Activated CD8-positive, alpha-beta memory T cell treated with anti-CD3 and anti-CD28 coated beads, Interleukin-2, amount 10 ng/mL, durations not matched to agents 7 days and 5 days (primary cell): ENCODE results near the gene RNF125. TPM values are rescaled to one million over a fixed set of nuclear protein-coding genes. Genes with fewer than 3 reads are reported as not detected.
A peak's percentile ranks its signal among the peaks of the same experiment; 100 is the strongest.
"Not testable (repeated sequence)": the region's sequence is repeated elsewhere in the genome, so short reads cannot be mapped to it uniquely, and the experiment has no call there.

Source experiments
- ATAC-seq: fragments of 150-1000 bp; cut with Tn5 transposase; one replicate; pipeline ENCODE4 v1.10.0; 2021; ENCODE audit warnings: moderate library complexity
- CTCF ChIA-PET: fragments of 350-600 bp; sonication (Branson Sonifier 250); formaldehyde crosslinking; loops from one replicate; lab custom pipeline; 2021; ENCODE audit warnings: antibody characterized with exemption; lab: Charles Lee
- DNase-seq: peaks from one replicate; pipeline ENCODE4 v3.0.0-alpha.2; 2020
- H3K27ac Mint-ChIP-seq: one replicate; pipeline ENCODE4 v1.8.0; 2021; ENCODE audit warnings: mild to moderate bottlenecking, mixed read lengths
- H3K27me3 Mint-ChIP-seq: one replicate; pipeline ENCODE4 v1.8.0; 2021; ENCODE audit warnings: mixed read lengths
- H3K36me3 Mint-ChIP-seq: one replicate; pipeline ENCODE4 v1.8.0; 2021; ENCODE audit warnings: mild to moderate bottlenecking, mixed read lengths
- H3K4me1 Mint-ChIP-seq: one replicate; pipeline ENCODE4 v1.8.0; 2021; ENCODE audit warnings: mixed read lengths
- H3K4me3 Mint-ChIP-seq: one replicate; pipeline ENCODE4 v1.8.0; 2021; ENCODE audit warnings: mild to moderate bottlenecking, moderate library complexity, mixed read lengths
- H3K9me3 Mint-ChIP-seq: one replicate; pipeline ENCODE4 v1.8.0; 2022; ENCODE audit warnings: low read depth, mixed read lengths
- total RNA-seq, 2 experiments: library from RNA; stranded (reverse); gene quantifications; one replicate each; pipeline ENCODE4 v1.2.3, GENCODE V29; 2021

The RNF125 gene
- total RNA-seq, 2 experiments from 2014 or later = 26.1 to 31.9 TPM

DNA sequence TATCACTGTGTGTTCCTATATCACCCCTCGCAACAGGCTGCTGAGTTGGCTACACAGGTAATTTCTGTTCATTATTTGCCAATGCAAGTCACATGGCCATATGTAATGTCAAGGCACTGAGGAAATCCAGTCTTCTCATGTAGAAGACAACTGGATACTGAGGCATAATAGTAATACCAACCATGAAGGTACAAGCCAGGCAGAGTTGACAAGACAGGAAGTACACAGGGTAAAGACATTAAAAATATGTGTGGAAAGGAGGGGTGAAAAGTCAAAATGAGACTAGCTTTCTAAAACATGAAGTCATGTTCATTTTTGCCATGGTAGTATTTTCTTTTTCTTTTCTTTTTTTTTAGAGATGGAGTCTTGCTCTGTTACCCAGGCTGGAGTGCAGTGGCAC, 55.6 kb downstream of the RNF125 start:
- ATAC-seq (peak; percentile 69), DNase-seq (no peak)
- no peaks in the 10 kb centered on the region for H3K27me3 Mint-ChIP-seq
- H3K27ac Mint-ChIP-seq = peak overlapping the region; percentile 26
- CTCF ChIA-PET = interaction anchor here (0.9 to 3.5 kb wide), 6 partner anchors 14 to 55 kb away, joined by 3 to 42 read pairs (median 4); partner anchors contain the start of gene RNF125
- peaks cover 31% of the 10 kb centered on the region for H3K36me3 Mint-ChIP-seq
- peaks cover 26% of the 10 kb centered on the region for H3K4me1 Mint-ChIP-seq
- H3K9me3 Mint-ChIP-seq = no peaks in the 10 kb centered on the region
- H3K4me3 Mint-ChIP-seq = no peak overlapping the region

DNA sequence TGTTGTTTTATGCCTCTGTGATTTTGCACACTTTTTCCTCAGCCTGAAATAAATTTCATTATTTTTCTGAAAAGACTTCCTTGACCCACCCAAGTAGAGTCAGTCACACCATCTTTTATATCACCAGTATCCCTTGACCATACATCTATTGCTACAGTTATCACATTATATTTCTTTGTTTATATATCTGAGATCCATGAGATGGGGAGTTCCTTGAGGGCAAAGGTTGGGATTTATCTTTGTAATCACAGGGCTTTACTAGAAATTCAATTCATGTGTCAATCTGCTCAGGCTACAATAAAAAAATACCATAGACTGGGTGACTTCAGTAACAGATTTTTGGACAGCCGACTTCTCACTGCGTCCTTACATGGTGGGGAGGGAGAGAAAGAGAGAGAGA, 60.2 kb downstream of the RNF125 start:
- peaks cover 28% of the 10 kb centered on the region for H3K36me3 Mint-ChIP-seq
- CTCF ChIA-PET = interaction anchor here (0.6 kb wide), 1 partner anchor 10 kb away, joined by 4 read pairs; no protein-coding TSS in a partner anchor
- DNase-seq (no peak), ATAC-seq (no peak)
- H3K27ac Mint-ChIP-seq = no peak overlapping the region
- H3K4me1 Mint-ChIP-seq = peaks cover 24% of the 10 kb centered on the region
- H3K27me3 Mint-ChIP-seq = no peaks in the 10 kb centered on the region
- H3K9me3 Mint-ChIP-seq = no peaks in the 10 kb centered on the region
- no peak overlapping the region for H3K4me3 Mint-ChIP-seq

DNA sequence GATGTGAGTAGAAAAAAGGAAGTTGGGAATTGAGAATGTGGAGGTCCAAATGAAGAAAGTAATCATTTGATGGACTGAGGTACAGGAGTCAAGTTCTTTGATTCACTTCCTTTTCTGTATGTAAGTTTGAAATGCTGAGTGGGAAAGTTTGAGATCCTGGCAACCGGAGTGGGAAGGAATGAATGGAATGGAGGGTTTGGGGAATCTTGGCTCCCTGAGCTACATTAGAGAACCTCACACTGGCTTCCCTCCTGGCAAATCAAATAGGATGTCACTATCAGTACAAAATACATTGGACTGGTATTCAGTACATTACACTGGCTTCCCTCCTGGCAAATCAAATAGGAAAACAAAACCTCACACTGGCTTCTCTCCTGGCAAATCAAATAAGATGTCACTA, 63.3 kb downstream of the RNF125 start:
- CTCF ChIA-PET = interaction anchor here (1.2 kb wide), 1 partner anchor 33 kb away, joined by 3 read pairs; no protein-coding TSS in a partner anchor
- no peaks in the 10 kb centered on the region for H3K9me3 Mint-ChIP-seq
- no peak for DNase-seq
- peaks cover 3% of the 10 kb centered on the region for H3K27me3 Mint-ChIP-seq
- peaks cover 29% of the 10 kb centered on the region for H3K4me1 Mint-ChIP-seq
- H3K27ac Mint-ChIP-seq = no peak overlapping the region
- no peak for ATAC-seq
- no peak overlapping the region for H3K4me3 Mint-ChIP-seq
- peaks cover 13% of the 10 kb centered on the region for H3K36me3 Mint-ChIP-seq

DNA sequence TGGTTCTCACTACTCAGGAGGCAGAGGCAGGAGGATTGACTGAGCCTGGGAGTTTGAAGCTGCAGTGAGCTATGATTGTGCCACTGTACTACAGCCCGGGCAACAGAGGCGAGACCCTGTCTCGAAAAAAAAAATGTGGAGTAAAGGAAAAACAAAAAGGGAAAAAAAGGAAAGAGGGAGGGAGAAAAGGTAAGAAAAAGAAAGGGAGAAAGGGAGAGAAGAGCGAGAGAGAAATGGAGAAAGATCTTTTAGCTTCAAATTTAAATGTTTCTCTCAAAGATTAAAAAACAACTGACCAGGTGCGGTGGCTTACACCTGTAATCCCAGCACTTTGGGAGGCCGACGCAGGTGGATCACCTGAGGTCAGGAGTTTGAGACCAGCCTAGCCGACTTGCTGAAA, 65.2 kb downstream of the RNF125 start:
- ATAC-seq (no peak), DNase-seq (no peak)
- Mint-ChIP-seq H3K27me3 (peaks cover 3% of the 10 kb centered on the region), H3K4me3 (no peak overlapping the region), H3K36me3 (peaks cover 12% of the 10 kb centered on the region), H3K4me1 (peaks cover 36% of the 10 kb centered on the region), H3K27ac (no peak overlapping the region), H3K9me3 (no peaks in the 10 kb centered on the region)
- CTCF ChIA-PET = interaction anchor here (1.2 to 3.5 kb wide), 3 partner anchors 12 to 140 kb away, joined by 3 to 24 read pairs (median 5); partner anchors contain the start of gene TRAPPC8

DNA sequence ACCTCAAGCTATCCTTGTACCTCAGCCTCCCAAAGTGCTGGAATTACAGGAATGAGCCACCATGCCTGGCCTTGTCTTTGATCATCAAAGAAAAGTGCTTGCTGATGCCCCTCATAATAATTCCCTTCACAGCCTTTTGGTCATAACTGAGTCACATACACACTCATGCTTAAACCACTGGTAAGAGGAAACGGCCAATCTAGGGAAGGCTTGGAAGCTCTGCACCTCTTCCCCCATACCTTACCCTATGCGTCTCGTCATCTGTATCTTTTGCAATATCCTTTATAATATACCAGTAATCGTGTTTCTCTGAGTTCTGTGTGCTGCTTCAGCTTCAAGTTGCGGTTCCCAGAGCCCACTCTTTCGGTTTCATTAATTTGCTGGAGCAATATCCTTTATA, 68.3 kb downstream of the RNF125 start:
- Mint-ChIP-seq H3K4me3 (no peak overlapping the region), H3K4me1 (peaks cover 39% of the 10 kb centered on the region), H3K9me3 (no peaks in the 10 kb centered on the region), H3K27me3 (peaks cover 3% of the 10 kb centered on the region), H3K27ac (no peak overlapping the region), H3K36me3 (peaks cover 5% of the 10 kb centered on the region)
- no peak for ATAC-seq
- no peak for DNase-seq
- CTCF ChIA-PET = interaction anchor here (2.6 to 3.5 kb wide), 3 partner anchors 15 to 144 kb away, joined by 7 to 24 read pairs (median 21); partner anchors contain the start of genes RNF125 and TRAPPC8

DNA sequence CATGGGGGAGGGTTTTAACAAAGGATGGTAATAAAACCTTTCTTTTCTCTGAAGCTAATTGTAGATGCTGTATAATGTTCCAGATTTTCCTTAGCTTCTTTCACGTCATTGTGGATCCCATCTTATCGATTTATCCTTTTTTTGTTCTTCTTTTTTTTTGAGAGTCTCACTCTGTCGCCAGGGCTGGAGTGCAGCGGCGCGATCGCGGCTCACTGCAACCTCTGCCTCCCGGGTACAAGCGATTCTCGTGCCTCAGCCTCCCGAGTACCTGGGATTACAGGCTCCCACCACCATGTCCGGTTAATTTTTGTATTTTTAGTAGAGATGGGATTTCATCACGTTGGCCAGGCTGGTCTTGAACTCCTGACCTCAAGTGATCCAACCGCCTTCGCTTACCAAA, 72.2 kb downstream of the RNF125 start:
- ATAC-seq, DNase-seq, H3K27me3 Mint-ChIP-seq, H3K9me3 Mint-ChIP-seq: not testable (repeated sequence)
- Mint-ChIP-seq H3K36me3 (peaks cover 25% of the 10 kb centered on the region), H3K4me1 (peaks cover 39% of the 10 kb centered on the region), H3K4me3 (peak overlapping the region; percentile 13), H3K27ac (peak overlapping the region; percentile 46)
- CTCF ChIA-PET = interaction anchor here (1.1 to 5.4 kb wide), 3 partner anchors 18 to 72 kb away, joined by 3 to 37 read pairs (median 6); partner anchors contain the start of gene RNF125

DNA sequence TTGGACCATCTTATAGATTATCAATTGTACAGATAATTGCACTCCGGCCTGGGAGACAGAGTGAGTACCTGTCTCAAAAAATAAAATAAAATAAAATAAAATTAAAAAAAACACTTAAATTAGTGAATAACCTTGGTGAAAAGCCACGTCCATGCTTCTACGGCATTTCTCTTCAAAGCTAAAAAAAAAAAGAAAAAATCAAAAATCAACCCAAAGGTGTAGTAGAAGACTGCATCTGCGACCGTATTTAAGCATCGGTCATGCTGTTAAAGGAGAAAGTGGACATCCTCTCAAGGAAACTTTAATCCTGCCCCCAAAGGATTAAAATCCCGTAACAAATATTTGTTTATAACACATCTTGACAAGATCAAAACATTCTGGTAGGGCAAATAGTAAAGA, 72.7 kb downstream of the RNF125 start:
- Mint-ChIP-seq H3K9me3 (no peaks in the 10 kb centered on the region), H3K36me3 (peaks cover 29% of the 10 kb centered on the region), H3K27ac (peak overlapping the region; percentile 96), H3K4me1 (peaks cover 39% of the 10 kb centered on the region), H3K27me3 (no peaks in the 10 kb centered on the region), H3K4me3 (peak overlapping the region; percentile 97)
- CTCF ChIA-PET = interaction anchor here (1.0 to 5.4 kb wide), 6 partner anchors 14 to 149 kb away, joined by 3 to 37 read pairs (median 6); partner anchors contain the start of genes RNF125 and TRAPPC8
- no peak for ATAC-seq
- DNase-seq = no peak

DNA sequence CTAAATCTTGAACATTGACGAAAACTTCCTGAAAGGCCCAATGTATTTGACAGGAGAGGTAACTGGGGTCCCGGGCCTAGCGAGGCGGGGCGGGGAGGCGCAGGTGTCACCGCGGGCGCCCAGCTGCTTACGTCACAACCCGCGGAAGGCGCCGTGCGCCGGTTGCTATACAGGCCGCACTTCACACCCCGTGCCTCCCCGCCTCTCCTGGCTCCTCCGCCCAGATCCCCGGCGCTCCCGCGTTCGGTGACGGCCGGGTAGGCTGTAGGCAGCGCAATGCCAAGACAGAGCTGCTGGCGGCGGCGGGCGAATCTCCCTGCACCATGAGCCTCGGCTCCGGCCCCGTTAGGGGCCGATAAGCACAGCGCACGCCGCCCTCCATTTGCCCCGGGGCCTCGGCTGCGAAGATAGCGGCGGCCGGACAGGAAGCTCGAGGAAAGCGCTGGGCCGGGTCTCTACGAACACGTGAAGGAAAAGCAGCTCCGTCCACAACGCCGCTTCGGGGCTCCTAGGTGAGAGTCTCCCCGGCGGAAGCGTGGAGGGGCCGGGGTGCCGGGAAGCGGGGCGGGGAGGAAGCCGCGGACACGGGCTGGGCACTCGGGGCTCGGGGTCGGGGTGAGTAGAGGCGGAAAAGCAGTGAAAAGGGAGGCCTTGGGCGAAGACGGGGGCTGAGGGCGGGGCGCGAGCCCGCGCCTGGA, 73.2 kb downstream of the RNF125 start, which contains the start of gene RNF138:
RNF138 (plus strand) TSS at position 151 of the 698 bp plus-strand sequence. CDS start 903 bp downstream, outside the sequence.
- Mint-ChIP-seq H3K36me3 (peaks cover 32% of the 10 kb centered on the region), H3K27me3 (no peaks in the 10 kb centered on the region), H3K9me3 (no peaks in the 10 kb centered on the region), H3K4me3 (peak within 1 kb of the TSS; percentile 97), H3K27ac (peak within 1 kb of the TSS; percentile 96), H3K4me1 (peaks cover 41% of the 10 kb centered on the region)
- peak; percentile 57 for ATAC-seq
- DNase-seq = peak; percentile 92
- CTCF ChIA-PET = interaction anchor here (0.7 to 5.4 kb wide), 8 partner anchors 15 to 149 kb away, joined by 3 to 37 read pairs (median 6); partner anchors contain the start of genes RNF125 and TRAPPC8

DNA sequence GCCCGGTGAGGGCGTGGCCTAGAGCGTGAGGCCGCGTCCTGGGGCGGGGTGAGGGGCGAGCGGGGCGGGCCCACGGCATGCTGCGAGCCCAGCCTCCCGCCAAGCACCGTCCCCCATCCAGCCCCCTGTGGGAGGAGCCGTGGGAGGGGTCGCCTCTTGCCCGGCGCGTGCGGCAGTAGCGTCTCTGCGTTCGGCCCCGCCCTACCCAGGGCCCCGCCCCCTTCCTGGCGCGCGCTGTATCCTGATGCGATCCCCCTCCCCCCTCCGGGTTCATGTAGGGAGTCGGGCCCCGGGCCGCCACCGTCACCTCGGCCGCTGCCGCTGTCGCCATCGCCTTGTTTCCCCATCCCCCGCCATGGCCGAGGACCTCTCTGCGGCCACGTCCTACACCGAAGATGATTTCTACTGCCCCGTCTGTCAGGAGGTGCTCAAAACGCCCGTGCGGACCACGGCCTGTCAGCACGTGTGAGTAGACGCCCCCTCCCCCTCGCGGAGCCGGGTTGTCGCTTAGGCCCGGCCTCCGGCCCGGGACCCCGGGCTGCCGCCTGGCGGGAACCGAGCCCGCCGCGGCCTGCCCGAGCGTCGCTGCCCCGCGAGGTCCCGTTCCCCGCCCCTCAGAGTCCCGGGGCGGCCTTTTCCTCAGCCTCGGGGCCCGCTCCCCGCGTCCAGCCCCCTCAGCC, 73.9 kb downstream of the RNF125 start:
- Mint-ChIP-seq H3K27me3 (no peaks in the 10 kb centered on the region), H3K27ac (peak overlapping the region; percentile 96), H3K36me3 (peaks cover 35% of the 10 kb centered on the region), H3K4me3 (peak overlapping the region; percentile 97), H3K9me3 (no peaks in the 10 kb centered on the region), H3K4me1 (peaks cover 40% of the 10 kb centered on the region)
- CTCF ChIA-PET = interaction anchor here (0.7 to 5.4 kb wide), 10 partner anchors 16 to 150 kb away, joined by 3 to 37 read pairs (median 4); partner anchors contain the start of genes RNF125 and TRAPPC8
- DNase-seq = peak; percentile 99
- ATAC-seq = peak; percentile 92

DNA sequence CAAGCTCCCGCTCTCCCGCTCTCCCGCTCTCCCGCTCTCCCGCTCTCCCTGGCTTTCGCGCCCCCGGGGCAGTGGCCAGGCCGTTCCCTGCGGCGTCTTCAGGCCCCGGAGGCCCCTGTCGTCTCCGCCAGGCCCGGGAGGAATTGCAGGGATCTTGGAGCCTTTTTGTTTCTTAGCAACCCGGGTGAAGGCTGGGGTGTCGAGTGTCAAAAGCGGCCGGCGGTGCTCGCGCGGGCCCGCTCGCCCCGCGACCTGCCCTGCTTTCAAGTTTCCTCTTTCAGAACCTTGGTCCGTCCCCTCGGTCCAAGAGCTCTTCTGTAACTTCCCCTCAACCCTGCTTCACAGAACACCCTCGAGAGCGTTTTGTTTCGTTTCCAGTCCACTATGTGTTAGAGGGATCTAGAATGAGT, 74.5 kb downstream of the RNF125 start:
- H3K36me3 Mint-ChIP-seq = peaks cover 37% of the 10 kb centered on the region
- DNase-seq (peak; percentile 57), ATAC-seq (peak; percentile 7)
- H3K4me3 Mint-ChIP-seq = peak overlapping the region; percentile 97
- no peaks in the 10 kb centered on the region for H3K9me3 Mint-ChIP-seq
- H3K27ac Mint-ChIP-seq = peak overlapping the region; percentile 94
- H3K4me1 Mint-ChIP-seq = peaks cover 40% of the 10 kb centered on the region
- H3K27me3 Mint-ChIP-seq = no peaks in the 10 kb centered on the region
- CTCF ChIA-PET = interaction anchor here (0.9 to 5.4 kb wide), 6 partner anchors 21 to 150 kb away, joined by 3 to 37 read pairs (median 3); partner anchors contain the start of genes RNF125 and TRAPPC8

DNA sequence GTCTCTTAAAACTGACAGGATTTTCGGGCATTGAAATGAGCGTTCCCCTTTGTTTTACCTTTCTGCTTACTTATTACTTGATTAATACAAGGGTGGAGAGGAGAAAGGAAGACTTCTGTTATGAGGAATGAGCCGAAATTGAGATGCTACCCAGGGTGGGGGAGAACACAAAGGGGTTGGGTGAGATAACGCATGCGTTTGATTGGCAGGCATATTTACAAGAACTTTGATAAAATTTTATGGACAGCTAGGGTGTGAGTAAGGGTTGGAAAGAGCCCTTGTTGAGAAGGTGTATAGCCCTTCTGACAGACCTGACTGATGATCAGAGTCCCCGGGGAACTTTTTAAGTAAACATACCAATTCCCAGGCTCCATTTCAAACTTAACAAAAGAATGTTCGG, 74.9 kb downstream of the RNF125 start:
- DNase-seq (no peak), ATAC-seq (no peak)
- Mint-ChIP-seq H3K4me3 (peak overlapping the region; percentile 97), H3K36me3 (peaks cover 37% of the 10 kb centered on the region), H3K4me1 (peaks cover 40% of the 10 kb centered on the region), H3K27me3 (no peaks in the 10 kb centered on the region), H3K27ac (peak overlapping the region; percentile 94), H3K9me3 (no peaks in the 10 kb centered on the region)
- CTCF ChIA-PET = interaction anchor here (0.9 to 5.4 kb wide), 5 partner anchors 21 to 150 kb away, joined by 3 to 37 read pairs (median 3); partner anchors contain the start of genes RNF125 and TRAPPC8

DNA sequence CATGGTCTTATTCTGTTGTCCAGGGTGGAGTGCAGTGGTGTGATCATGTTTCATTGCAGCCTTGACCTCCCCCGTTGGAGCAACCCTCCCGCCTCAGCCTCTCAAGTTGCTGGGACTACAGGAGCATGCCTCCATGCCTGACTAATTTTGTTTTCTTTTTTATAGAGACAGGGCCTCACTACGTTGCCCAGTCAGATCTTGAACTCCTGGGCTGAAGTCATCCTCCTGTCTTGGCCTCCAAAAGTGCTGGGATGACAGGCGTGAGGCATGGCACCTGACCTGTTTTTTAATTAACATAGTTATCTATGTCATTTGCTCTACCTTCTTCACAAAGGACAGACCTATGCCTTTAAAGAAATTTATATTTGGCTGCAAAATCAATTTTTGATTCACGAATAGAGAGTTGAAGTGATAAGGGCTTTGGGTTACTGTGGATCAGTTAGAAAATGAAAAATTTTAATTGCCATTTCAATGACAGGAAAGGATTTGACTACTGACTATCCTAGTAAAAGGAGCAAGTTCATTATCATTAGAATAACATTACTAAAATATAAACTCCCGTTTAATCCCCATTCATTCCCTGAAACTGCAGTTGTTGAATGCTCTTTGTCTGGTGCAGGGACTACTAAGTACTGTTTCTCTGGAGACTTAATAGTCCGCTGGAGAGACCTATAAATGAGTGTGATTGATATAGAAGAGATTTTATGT, 76.7 kb downstream of the RNF125 start:
- CTCF ChIA-PET = no interaction called here
- Mint-ChIP-seq H3K27me3 (no peaks in the 10 kb centered on the region), H3K27ac (no peak overlapping the region), H3K4me3 (peak overlapping the region; percentile 97), H3K36me3 (peaks cover 47% of the 10 kb centered on the region), H3K9me3 (no peaks in the 10 kb centered on the region), H3K4me1 (peaks cover 51% of the 10 kb centered on the region)
- no peak for ATAC-seq
- DNase-seq = no peak
